HG02970 (cell line): Measurements from ENCODE around the gene RNPEP.
"Not testable (repeated sequence)": the region's sequence is repeated elsewhere in the genome, so short reads cannot be mapped to it uniquely, and the experiment has no call there.

Experiments used
- ATAC-seq: cut with Tn5 transposase; IDR thresholded peaks from one replicate; pipeline ENCODE4 v1.9.1; 2021; ENCODE audit warnings: mild to moderate bottlenecking, moderate library complexity, moderate number of reproducible peaks; ENCODE audit not compliant: unreplicated experiment, low FRiP score

Gene RNPEP

GRCh38 chr1:202031796-202032195 is 49.3 kb downstream of the RNPEP start:
- no peak for ATAC-seq

- ATAC-seq = no peak
Measured at GRCh38 chr1:202034149-202034682, 51.8 kb downstream of the RNPEP start.

GRCh38 chr1:202034683-202035462 is 52.4 kb downstream of the RNPEP start:
- no peak for ATAC-seq

GRCh38 chr1:202036595-202037387 is 54.3 kb downstream of the RNPEP start:
- ATAC-seq = no peak

GRCh38 chr1:202037706-202038296 is 55.4 kb downstream of the RNPEP start:
- no peak for ATAC-seq

GRCh38 chr1:202038688-202039346 is 56.4 kb downstream of the RNPEP start:
- ATAC-seq = no peak

GRCh38 chr1:202045705-202046104 is 63.3 kb downstream of the RNPEP start:
- ATAC-seq = no peak

- ATAC-seq = no peak
Measured at GRCh38 chr1:202046227-202046626, 63.8 kb downstream of the RNPEP start.

GRCh38 chr1:202046748-202047708 is 64.6 kb downstream of the RNPEP start:
- ATAC-seq = no peak

- no peak for ATAC-seq
Measured at GRCh38 chr1:202047977-202048376, 65.5 kb downstream of the RNPEP start.

- no peak for ATAC-seq
Measured at GRCh38 chr1:202049129-202049528, 66.7 kb downstream of the RNPEP start.

- no peak for ATAC-seq
Measured at GRCh38 chr1:202054094-202054493, 71.6 kb downstream of the RNPEP start.

- ATAC-seq = not testable (repeated sequence)
Measured at GRCh38 chr1:202054673-202055072, 72.2 kb downstream of the RNPEP start.
